ENCODE results near the gene NTN1. TPM values are rescaled to one million over a fixed set of nuclear protein-coding genes. Genes with fewer than 3 reads are reported as not detected.

Gene NTN1
- total RNA-seq, 1 donor from 2014 or later, result 22.8 TPM

- DNase-seq (ENCODE audit: low spot score), result no peak
- intact Hi-C loops (cut with DNase I), result no loop called here
- no peak for ATAC-seq
These were observed 153.0 kb downstream of the NTN1 start for GRCh38 chr17:9174312-9174711.

GRCh38 chr17:9174779-9175574, 153.7 kb downstream of the NTN1 start:
- no peak for ATAC-seq
- intact Hi-C loops (cut with DNase I), result no loop called here

DNA sequence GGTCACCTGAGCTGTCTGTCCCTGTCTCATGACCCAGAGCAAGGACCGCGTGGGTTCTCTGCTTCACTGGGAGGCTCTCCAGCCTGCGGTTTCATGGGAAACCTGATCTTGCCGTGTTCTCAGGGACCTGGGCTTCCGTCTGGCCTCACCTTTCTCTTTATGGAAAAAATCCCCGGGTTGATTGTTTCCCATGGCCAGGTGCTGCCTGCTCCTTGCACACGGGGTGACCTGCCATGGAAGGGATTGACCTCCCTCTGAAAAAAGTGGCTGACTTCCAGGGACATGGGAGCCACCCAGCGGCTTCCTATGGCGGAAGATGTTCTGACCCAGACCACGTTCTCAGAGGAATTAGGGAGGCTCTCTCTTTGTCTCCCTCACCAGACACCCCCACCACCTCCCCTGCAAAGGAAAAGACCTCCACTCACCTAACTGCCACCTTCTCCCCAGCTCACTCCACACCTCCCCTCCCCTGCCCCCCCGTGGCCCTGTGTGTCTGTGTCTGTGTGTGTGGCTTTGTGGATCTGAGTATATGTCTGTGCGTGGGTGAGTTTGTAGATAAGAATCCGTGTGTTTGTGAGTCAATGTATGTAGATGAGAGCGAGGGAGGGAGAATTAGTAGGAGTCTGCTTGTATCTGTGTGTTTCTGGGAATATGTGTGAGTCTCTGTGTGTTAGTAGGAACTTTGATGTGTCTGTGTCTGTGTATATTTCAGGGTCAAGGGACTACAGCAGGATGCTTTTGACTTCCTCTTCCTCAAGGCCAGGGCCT, 154.6 kb downstream of the NTN1 start:
- DNase-seq (ENCODE audit: low spot score) (no peak), ATAC-seq (no peak)
- intact Hi-C loops (cut with DNase I), result no loop called here

More at GRCh38 chr17:9174779-9175574, 153.7 kb downstream of the NTN1 start:
- no peak for DNase-seq (ENCODE audit: low spot score)

GRCh38 chr17:9177212-9177611, 155.9 kb downstream of the NTN1 start:
- peak; percentile 92 for ATAC-seq
- intact Hi-C loops (cut with DNase I), result no loop called here
- peak; percentile 69 for DNase-seq (ENCODE audit: low spot score)

GRCh38 chr17:9178319-9178718, 157.0 kb downstream of the NTN1 start:
- DNase-seq (ENCODE audit: low spot score) (no peak), ATAC-seq (peak; percentile 53)
- intact Hi-C loops (cut with DNase I), result no loop called here

GRCh38 chr17:9179602-9180001, 158.3 kb downstream of the NTN1 start:
- ATAC-seq, result no peak
- intact Hi-C loops (cut with DNase I), result no loop called here

DNA sequence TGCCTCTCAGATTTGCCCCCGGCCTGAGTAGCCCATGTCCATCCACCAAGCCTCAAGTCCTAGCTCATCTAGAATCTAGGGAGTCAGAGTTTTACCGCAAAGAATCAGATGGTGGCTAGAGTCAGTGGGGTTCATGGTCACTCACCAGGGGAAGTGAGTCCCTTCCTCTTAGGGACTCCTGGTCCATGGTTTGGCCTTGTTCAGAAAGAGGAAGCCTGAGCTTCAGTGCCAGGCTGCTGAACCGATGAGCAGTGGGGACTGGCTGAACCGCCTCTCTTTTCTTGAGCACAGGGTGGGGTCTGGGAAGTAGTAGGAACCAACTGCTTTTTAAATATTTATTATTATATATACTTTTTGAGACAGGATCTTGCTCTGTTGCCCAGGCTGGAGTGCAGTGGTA, 160.3 kb downstream of the NTN1 start:
- ATAC-seq, result no peak
- intact Hi-C loops (cut with DNase I), result no loop called here
- DNase-seq (ENCODE audit: low spot score), result no peak

More at GRCh38 chr17:9179602-9180001, 158.3 kb downstream of the NTN1 start:
- no peak for DNase-seq (ENCODE audit: low spot score)

- intact Hi-C loops (cut with DNase I), result no loop called here
- DNase-seq (ENCODE audit: low spot score), result no peak
- no peak for ATAC-seq
These were observed 162.0 kb downstream of the NTN1 start for GRCh38 chr17:9183306-9183705.

DNA sequence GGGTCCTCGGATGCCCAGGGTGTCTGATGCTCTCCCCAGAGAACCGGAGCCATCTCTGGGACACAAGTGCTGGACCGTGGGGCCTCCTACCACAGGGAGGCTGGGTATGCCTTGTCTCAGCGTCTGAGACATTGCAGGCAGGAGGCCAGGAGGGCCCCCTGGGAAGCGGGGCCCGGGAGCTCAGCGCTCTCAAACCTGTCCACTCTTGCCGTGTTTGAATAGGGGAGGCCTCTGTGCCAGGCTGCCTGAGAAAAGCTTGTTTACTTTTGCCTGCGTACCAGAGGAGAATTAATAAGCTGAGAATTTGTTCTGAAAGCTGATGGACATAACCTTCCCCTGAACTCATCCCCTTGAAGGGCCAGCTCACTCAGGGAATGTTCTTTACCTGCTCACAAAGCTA, 163.8 kb downstream of the NTN1 start:
- no peak for ATAC-seq
- DNase-seq (ENCODE audit: low spot score), result no peak
- intact Hi-C loops (cut with DNase I), result no loop called here

DNA sequence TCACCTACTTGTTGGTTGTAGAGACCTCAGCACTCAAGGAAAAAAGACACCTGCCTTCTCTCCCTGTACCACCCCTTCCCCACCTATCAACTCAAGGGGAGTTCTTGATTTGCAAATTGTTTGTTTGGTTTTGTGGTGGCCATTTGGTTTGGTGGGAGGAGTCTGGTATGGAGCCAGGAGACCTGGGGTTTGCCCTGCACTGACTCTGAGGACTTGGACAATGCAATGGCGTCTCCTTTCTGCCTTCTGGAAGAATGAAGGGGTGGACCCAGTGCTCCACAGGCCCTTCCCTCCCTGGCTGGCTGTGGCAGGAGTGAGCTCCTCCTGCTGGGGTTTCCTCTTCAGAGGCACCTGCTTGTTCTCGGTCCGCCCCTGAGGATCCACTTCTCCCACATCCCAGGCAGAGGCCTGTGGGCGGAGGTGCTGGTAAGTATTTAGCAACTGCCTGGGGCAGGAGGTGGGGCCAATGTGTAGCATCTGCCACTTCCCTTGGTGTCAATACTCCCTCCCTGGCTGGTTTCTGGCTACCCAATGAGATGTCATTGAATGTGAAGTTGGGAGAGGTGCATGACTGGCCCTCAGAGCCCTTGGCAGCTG, 164.5 kb downstream of the NTN1 start:
- intact Hi-C loops (cut with DNase I), result no loop called here
- ATAC-seq (no peak), DNase-seq (ENCODE audit: low spot score) (no peak)

GRCh38 chr17:9187828-9188227, 166.5 kb downstream of the NTN1 start:
- DNase-seq (ENCODE audit: low spot score) (no peak), ATAC-seq (no peak)
- intact Hi-C loops (cut with DNase I), result no loop called here

- DNase-seq (ENCODE audit: low spot score) (no peak), ATAC-seq (no peak)
- intact Hi-C loops (cut with DNase I), result no loop called here
These were observed 167.1 kb downstream of the NTN1 start for GRCh38 chr17:9188367-9188766.

- intact Hi-C loops (cut with DNase I), result no loop called here
- ATAC-seq (no peak), DNase-seq (ENCODE audit: low spot score) (no peak)
These were observed 168.6 kb downstream of the NTN1 start for GRCh38 chr17:9189870-9190269.

DNA sequence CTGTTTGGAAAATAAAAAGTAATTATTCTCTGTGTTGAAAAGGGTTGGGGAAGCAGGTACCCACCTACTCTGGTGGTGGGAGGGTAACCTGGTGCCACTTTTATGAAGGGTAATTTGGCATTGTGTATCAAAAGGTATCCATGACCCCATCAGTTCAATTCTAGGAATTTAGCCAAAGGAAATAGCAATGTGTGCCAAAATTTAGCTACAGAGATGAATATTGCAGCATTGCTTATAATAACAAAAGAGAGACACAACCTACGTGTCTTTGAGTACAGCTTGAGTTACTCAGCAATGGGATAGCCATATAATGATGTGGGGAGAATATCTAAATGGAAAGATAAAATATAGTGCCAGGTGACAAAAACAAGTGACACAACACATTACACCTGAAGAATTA, 170.7 kb downstream of the NTN1 start:
- ATAC-seq, result peak; percentile 52
- no peak for DNase-seq (ENCODE audit: low spot score)
- intact Hi-C loops (cut with DNase I), result no loop called here

GRCh38 chr17:9195411-9195810, 174.1 kb downstream of the NTN1 start:
- no peak for ATAC-seq
- no peak for DNase-seq (ENCODE audit: low spot score)
- intact Hi-C loops (cut with DNase I), result no loop called here

GRCh38 chr17:9195961-9196670, 174.8 kb downstream of the NTN1 start:
- DNase-seq (ENCODE audit: low spot score) (no peak), ATAC-seq (no peak)
- intact Hi-C loops (cut with DNase I), result no loop called here

DNA sequence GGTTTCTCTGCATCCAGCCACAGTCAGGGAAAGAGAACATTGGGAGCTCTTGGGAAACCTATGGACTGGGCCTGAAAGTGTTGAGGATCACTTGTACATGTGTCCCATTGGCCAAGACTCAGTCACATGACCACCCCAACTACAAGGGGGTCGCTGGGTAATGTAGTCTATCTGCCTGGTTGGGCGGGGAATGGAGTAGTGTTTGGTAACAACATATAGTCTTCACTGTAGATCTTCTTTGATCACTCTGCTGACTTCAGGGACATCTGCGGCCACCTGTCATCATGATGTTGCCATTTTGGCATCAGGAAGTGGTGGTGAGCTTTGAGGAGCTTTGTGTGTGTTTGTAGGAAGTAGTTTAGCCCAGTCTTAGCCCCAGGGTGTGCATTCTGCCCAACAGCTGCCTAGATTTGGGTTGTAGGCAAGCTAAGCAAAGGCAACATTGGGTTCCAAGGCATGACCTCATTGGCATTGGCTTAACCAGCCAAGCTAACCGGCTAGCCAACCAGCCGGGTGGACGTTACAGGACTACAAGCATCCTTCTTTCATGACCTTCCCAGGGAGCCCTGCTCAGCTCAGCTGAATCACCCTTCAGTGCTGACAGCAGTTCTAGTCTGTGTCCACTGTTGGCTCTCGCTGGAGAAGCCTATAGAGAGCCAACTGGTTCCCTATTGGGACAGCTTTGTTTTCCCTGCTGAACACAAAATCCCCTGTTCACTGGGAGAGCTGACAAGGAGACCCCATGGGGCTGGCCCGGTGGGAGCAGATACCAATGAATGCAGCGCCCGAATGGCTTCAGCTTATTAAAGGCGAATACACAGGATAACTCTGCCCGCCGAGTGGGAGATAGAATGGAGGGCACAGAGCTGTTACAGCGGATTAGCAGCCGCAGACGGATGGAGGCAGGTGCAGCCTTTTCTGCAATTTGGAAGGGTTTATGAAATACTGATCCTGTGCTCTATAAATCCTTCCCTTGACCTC, 178.6 kb downstream of the NTN1 start:
- DNase-seq (ENCODE audit: low spot score) (no peak), ATAC-seq (no peak)
- intact Hi-C loops (cut with DNase I), result no loop called here

DNA sequence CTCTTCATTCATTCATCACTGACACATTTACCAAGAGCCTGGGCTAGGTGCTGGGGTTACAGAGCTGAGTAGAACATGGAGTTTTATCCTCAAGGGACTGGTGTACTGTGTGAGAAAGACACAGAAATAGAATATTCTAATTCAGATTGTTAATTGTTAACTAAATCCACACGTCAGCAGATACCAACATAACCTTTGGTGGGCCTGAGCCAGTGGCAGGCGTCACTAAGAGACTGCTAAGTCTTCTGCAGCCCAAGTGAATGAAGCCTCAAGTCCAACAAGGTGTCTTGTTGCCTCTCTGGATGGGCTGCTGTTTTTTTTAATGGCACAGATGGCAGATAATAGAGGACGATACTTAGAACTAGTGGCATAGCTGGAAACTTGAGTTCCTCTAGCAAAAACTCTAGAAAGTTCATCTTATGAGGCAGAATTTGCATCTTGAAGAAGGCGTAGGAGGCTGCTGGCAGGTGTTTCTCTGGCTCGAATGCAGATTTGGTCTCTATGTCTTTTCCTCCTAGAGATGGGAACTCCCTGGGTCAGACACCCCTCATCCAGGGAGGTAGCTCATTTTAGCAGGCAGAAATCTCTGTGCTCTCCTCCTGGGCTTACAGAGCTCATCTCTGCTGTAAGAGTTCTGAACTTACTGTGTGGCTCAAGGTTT, 179.5 kb downstream of the NTN1 start:
- ATAC-seq, result no peak
- DNase-seq (ENCODE audit: low spot score), result no peak
- intact Hi-C loops (cut with DNase I), result no loop called here
